Endothelial cell of umbilical vein (primary cell): ENCODE data around the gene NATD1. TPM values are rescaled to one million over a fixed set of nuclear protein-coding genes. Genes with fewer than 3 reads are reported as not detected.

Source experiments
- BruUV-seq: library from RNA; stranded (reverse); fragments of 400-500 nt; replicated peaks from 2 replicates; lab custom pipeline; 2021; lab: Mats Ljungman, UMichigan
- CTCF ChIA-PET: fragments of 300-600, 350-600 bp; sonication (Branson Sonifier 250); formaldehyde crosslinking; loops from one replicate; lab custom pipeline; 2021; ENCODE audit warnings: antibody characterized with exemption, inconsistent platforms; lab: Charles Lee
- POLR2A ChIA-PET: fragments of 300-600, 350-600 bp; sonication (Branson Sonifier 250); formaldehyde crosslinking; loops from one replicate; lab custom pipeline; 2021; ENCODE audit warnings: antibody characterized with exemption, inconsistent platforms; lab: Charles Lee
- DNase-seq: peaks from one replicate; pipeline ENCODE4 v3.0.0-alpha.2; 2011; ENCODE audit warnings: low read depth, low spot score
- FAIRE-seq: peaks from 2 replicates; lab custom pipeline; 2011; peaks lifted over from hg19 to GRCh38; lab: Jason Lieb, UNC
- H2AFZ ChIP-seq: 2 replicates; pipeline ENCODE4 v1.6.0; 2012; ENCODE audit warnings: low read depth, low read length, control low read depth, inconsistent platforms
- H3K27ac ChIP-seq: 2 replicates; pipeline ENCODE4 v1.5.1; 2011; ENCODE audit warnings: low read depth, mild to moderate bottlenecking, control low read depth, low read length, moderate library complexity; ENCODE audit not compliant: insufficient read depth
- H3K27me3 ChIP-seq, 2 experiments: 2 replicates each; pipeline versions ENCODE4 v1.6.0 to v1.6.1; 2011; ENCODE audit warnings: low read length in 2 of 2, mixed read lengths in 1 of 2; ENCODE audit not compliant: control insufficient read depth in 2 of 2, insufficient read depth in 2 of 2
- H3K36me3 ChIP-seq, 2 experiments: 2 replicates in 1 of 2; 3 replicates in 1 of 2; pipeline ENCODE4 v1.5.1; 2011; ENCODE audit warnings: low read length in 2 of 2, mild to moderate bottlenecking in 1 of 2, moderate library complexity in 1 of 2; ENCODE audit not compliant: control insufficient read depth in 2 of 2, insufficient read depth in 2 of 2; ENCODE audit errors: extremely low read depth in 1 of 2
- H3K4me1 ChIP-seq: 3 replicates; pipeline ENCODE4 v1.5.1; 2011; ENCODE audit warnings: mild to moderate bottlenecking, low read length; ENCODE audit not compliant: control insufficient read depth, insufficient read depth; ENCODE audit errors: extremely low read depth
- H3K4me2 ChIP-seq: 2 replicates; pipeline ENCODE4 v1.6.1; 2011; ENCODE audit warnings: low read length, control low read depth, mixed read lengths; ENCODE audit not compliant: insufficient read depth
- H3K4me3 ChIP-seq, 3 experiments: fragments of 200-600 bp in 1 of 3; sonication (generic), shearing (Covaris generic) in 1 of 3; replicated peaks in 1 of 3; 2 replicates each; pipeline ENCODE4 v1.5.1; 2011 to 2016; ENCODE audit warnings: control low read depth in 3 of 3, low read length in 3 of 3, mild to moderate bottlenecking in 2 of 3, inconsistent platforms in 1 of 3, low read depth in 1 of 3, moderate library complexity in 1 of 3; ENCODE audit not compliant: insufficient read depth in 1 of 3
- H3K79me2 ChIP-seq: 2 replicates; pipeline ENCODE4 v1.6.0; 2012; ENCODE audit warnings: low read length, inconsistent platforms; ENCODE audit not compliant: control insufficient read depth, insufficient read depth
- H3K9ac ChIP-seq: replicated peaks from 2 replicates; pipeline ENCODE3; 2011; ENCODE audit warnings: low read length, control low read depth; ENCODE audit not compliant: insufficient read depth; ENCODE audit errors: extremely low read depth
- H3K9me1 ChIP-seq: replicated peaks from 3 replicates; pipeline ENCODE4 v1.6.0; 2011; ENCODE audit warnings: mild to moderate bottlenecking, low read length; ENCODE audit not compliant: control insufficient read depth, insufficient read depth; ENCODE audit errors: extremely low read depth
- H3K9me3 ChIP-seq: replicated peaks from 2 replicates; pipeline ENCODE4 v1.5.1; 2012; ENCODE audit warnings: low read length, inconsistent platforms; ENCODE audit not compliant: control insufficient read depth, insufficient read depth
- H4K20me1 ChIP-seq: replicated peaks from 2 replicates; pipeline ENCODE3; 2011; ENCODE audit warnings: mild to moderate bottlenecking, low read length; ENCODE audit not compliant: control insufficient read depth, insufficient read depth; ENCODE audit errors: extremely low read depth
- CTCF ChIP-seq, 2 donors: IDR thresholded peaks; 1 replicate in 1 of 2; 2 replicates in 1 of 2; pipeline ENCODE4 v1.5.1; 2011; ENCODE audit warnings: low read length in 2 of 2, mild to moderate bottlenecking in 2 of 2, moderate library complexity in 2 of 2, control low read depth in 1 of 2, inconsistent platforms in 1 of 2, low read depth in 1 of 2; ENCODE audit not compliant: insufficient read depth in 1 of 2; ENCODE audit errors: extremely low read depth in 1 of 2
- FOS ChIP-seq: IDR thresholded peaks from 2 replicates; pipeline ENCODE4 v1.6.1; 2011; ENCODE audit warnings: mild to moderate bottlenecking, low read length, moderate library complexity, borderline replicate concordance; ENCODE audit not compliant: insufficient read depth
- JUN ChIP-seq: IDR thresholded peaks from 2 replicates; pipeline ENCODE4 v1.6.1; 2011; ENCODE audit warnings: borderline replicate concordance, low read depth; ENCODE audit not compliant: insufficient read length, insufficient read depth
- MYC ChIP-seq: IDR thresholded peaks from one replicate; pipeline ENCODE4 v1.6.1; 2011; ENCODE audit warnings: mild to moderate bottlenecking, low read depth, low read length
- POLR2AphosphoS5 ChIP-seq: IDR thresholded peaks from 2 replicates; pipeline ENCODE4 v1.6.1; 2012; ENCODE audit warnings: low read depth, mild to moderate bottlenecking, control low read depth, low read length, moderate library complexity; ENCODE audit not compliant: insufficient read depth
- dilution Hi-C: fragments of 300-500 bp; cut with MboI; formaldehyde crosslinking; loops from one replicate; pipeline ENCODE4 v1.15.0; 2019; ENCODE audit warnings: low sequenced_read_pairs; ENCODE audit not compliant: extremely low pct_ligation_motif_present
- intact Hi-C: fragments of 100-400 bp; cut with micrococcal nuclease; formaldehyde crosslinking; loops from one replicate; pipeline ENCODE4 v1.10.0; 2022
- polyA plus RNA-seq, 4 experiments: library from polyadenylated mRNA; depleted of rRNA in 3 of 4; stranded (reverse) in 3 of 4; unstranded in 1 of 4; fragments of >200 nt; gene quantifications; 2 replicates each; pipeline versions ENCODE4 v1.2.1 to v1.2.3, GENCODE V29; 2011 to 2012; ENCODE audit warnings: missing spikeins in 1 of 4
- total RNA-seq: library from RNA; stranded (reverse); gene quantifications from 2 replicates; pipeline ENCODE4 v1.2.3, GENCODE V29; 2021

NATD1 gene
- total and polyA plus RNA-seq, 2 donors (not counting 3 experiments of a cell fraction or from before 2014, with no cell fraction given): 7.0 to 7.2 TPM

- H4K20me1 ChIP-seq: no peaks in the 10 kb centered on the region
- ChIA-PET CTCF (interaction anchor here (1.0 to 3.9 kb wide), 3 partner anchors 157 to 227 kb away, joined by 3 to 39 read pairs (median 14); no protein-coding TSS in a partner anchor), POLR2A (interaction anchor here (1.4 kb wide), 1 partner anchor 14 kb away, joined by 5 read pairs; no protein-coding TSS in a partner anchor)
- DNase-seq (peak; percentile 54), FAIRE-seq (peak; percentile 85)
- no peaks in the 10 kb centered on the region for H3K9me3 ChIP-seq
- H3K4me1 ChIP-seq: peaks cover 48% of the 10 kb centered on the region
- H3K9me1 ChIP-seq: no peaks in the 10 kb centered on the region
- H3K4me3 ChIP-seq: peak overlapping the region; percentile 69 to 75 (median 74)
- intact Hi-C loops: loop anchor here (2.0 kb wide), 3 partner anchors 159 to 351 kb away; partner anchors contain the start of genes DHRS7B and USP22
- peak overlapping the region; percentile 84 for H3K9ac ChIP-seq
- TF ChIP-seq JUN (no peak), CTCF (IDR thresholded peaks at IDR 0.05; ENCODE audit: extremely low read depth in 1 of 2, insufficient read depth in 1 of 2, low read depth in 1 of 2, low read length in 2 of 2) (no peak), FOS (no peak), MYC (no peak), POLR2AphosphoS5 (no peak)
- H3K4me2 ChIP-seq: peak overlapping the region; percentile 90
- no peaks in the 10 kb centered on the region for H3K36me3 ChIP-seq
- dilution Hi-C loops: no loop called here
- H3K27ac ChIP-seq: peak overlapping the region; percentile 99
- no peak overlapping the region for H2AFZ ChIP-seq
- no TSS peak for BruUV-seq
- H3K79me2 ChIP-seq: peaks cover 51% of the 10 kb centered on the region
- H3K27me3 ChIP-seq: no peaks in the 10 kb centered on the region
Observed at GRCh38 chr17:21285164-21286065, 32.2 kb upstream of the NATD1 start.
